Right cardiac atrium (tissue), 5 donors: ENCODE results near the gene SMARCB1. TPM values are rescaled to one million over a fixed set of nuclear protein-coding genes. Genes with fewer than 3 reads are reported as not detected.
A peak's percentile ranks its signal among the peaks of the same experiment; 100 is the strongest.

ENCODE experiments used
- ATAC-seq, 2 donors: fragments of 200-7000 bp; cut with Tn5 transposase; one replicate each; pipeline versions ENCODE4 v1.8.0 to v1.9.1; 2020; ENCODE audit warnings: moderate library complexity in 2 of 2, mild to moderate bottlenecking in 1 of 2
- DNase-seq, 3 donors: peaks; one replicate each; pipeline ENCODE4 v3.0.0-alpha.2; 2020
- H3K27ac ChIP-seq: one replicate; pipeline ENCODE4 v1.5.1; 2013; ENCODE audit warnings: mild to moderate bottlenecking, low read length, control low read depth, moderate library complexity
- H3K27me3 ChIP-seq: one replicate; pipeline ENCODE4 v1.6.1; 2013; ENCODE audit not compliant: control insufficient read depth, insufficient read depth
- H3K4me1 ChIP-seq: one replicate; pipeline ENCODE4 v1.6.1; 2013; ENCODE audit warnings: low read length; ENCODE audit not compliant: control insufficient read depth, insufficient read depth
- H3K4me3 ChIP-seq: one replicate; pipeline ENCODE4 v1.5.1; 2013; ENCODE audit warnings: low read length, control low read depth
- H3K9me3 ChIP-seq: one replicate; pipeline ENCODE4 v1.6.1; 2013; ENCODE audit warnings: low read length; ENCODE audit not compliant: control insufficient read depth
- WGBS: extraction: QIAGEN DNeasy Blood & Tissue Kit; methylation state at CpG from one replicate; pipeline ENCODE4 v1.1.7; 2013; 5-methylcytosine and 5-hydroxymethylcytosine counted together
- intact Hi-C, 4 donors: fragments of 100-400 bp; cut with DNase I; formaldehyde crosslinking; loops; one replicate each; pipeline versions ENCODE4 v1.11.0 to v1.14.0; 2022 to 2023
- polyA plus RNA-seq: library from polyadenylated mRNA; stranded (reverse); fragments of 200-250 nt; gene quantifications from one replicate; pipeline ENCODE4 v1.2.3, GENCODE V29; 2013
- total RNA-seq, 4 donors: library from RNA; stranded (reverse); fragmentation: NEBNext Ultra II Directional; extraction: Animal tissue kit (Norgen Biotek cat#: 25700); gene quantifications; one replicate each; pipeline ENCODE4 v1.2.1, GENCODE V29; 2021
- donor health status: healthy with polysubstance abuse.
- donor health status: DM: no; HTN: yes; CAD: no.
- donor health status: DM: no; HTN: no; CAD: no.
- donor health status: DM: no; HTN: yes; CAD: no; lungs with severe emphysema.
- donor health status: DM: yes; HTN: yes; CAD: no.

The SMARCB1 gene
- total and polyA plus RNA-seq, 5 donors = 41.1 to 55.9 (median 49.0) TPM

DNA sequence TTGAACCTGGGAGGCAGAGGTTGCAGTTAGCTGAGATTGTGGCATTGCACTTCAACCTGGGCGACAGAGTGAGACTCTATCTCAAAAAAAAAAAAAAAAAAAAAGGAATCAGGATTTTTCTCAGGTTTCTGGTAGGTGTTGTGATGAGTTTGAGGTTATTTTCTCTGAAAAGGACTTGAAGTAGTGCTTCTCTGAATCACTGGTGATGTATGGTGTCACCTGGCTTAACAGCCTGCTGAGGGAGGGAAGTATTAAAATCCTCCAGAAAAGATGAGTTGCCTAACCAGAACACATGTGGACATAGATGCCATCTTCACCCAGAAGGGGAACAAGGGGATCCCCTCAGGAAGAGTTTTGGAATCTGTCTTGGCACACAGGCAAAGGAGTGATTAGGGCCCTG, 20.1 kb downstream of the SMARCB1 start:
- DNase-seq = no peak
- Histone ChIP-seq H3K4me1 (peaks cover 2% of the 10 kb centered on the region), H3K9me3 (no peaks in the 10 kb centered on the region), H3K27ac (no peak overlapping the region), H3K27me3 (no peaks in the 10 kb centered on the region), H3K4me3 (no peak overlapping the region)
- no peak for ATAC-seq
- intact Hi-C loops = no loop called here
- 87% methylated on average over 1 of the region's 1 CpG for WGBS

DNA sequence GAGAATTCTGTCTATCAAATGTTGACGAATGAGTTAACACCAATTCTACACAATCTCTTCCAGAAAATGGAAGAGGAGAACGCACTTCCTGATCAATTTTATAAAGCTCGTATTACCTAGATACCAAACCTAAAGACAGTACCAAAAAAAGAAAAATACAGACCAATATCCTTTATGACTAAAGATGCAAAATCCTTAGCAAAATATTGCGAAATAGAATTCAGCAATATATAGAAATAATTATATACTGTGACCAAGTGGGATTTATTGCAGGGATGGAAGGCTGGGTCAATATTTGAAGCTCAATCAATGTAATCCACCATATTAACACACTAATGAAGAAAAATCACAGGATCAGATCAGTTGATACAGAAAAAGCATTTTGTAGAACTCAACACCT, 25.6 kb downstream of the SMARCB1 start:
- H3K27me3 ChIP-seq = no peaks in the 10 kb centered on the region
- no peaks in the 10 kb centered on the region for H3K9me3 ChIP-seq
- 95% methylated on average over 4 of the region's 4 CpGs for WGBS
- no peak overlapping the region for H3K4me3 ChIP-seq
- DNase-seq = no peak
- ATAC-seq = no peak
- H3K4me1 ChIP-seq = no peaks in the 10 kb centered on the region
- intact Hi-C loops = no loop called here
- H3K27ac ChIP-seq = no peak overlapping the region

DNA sequence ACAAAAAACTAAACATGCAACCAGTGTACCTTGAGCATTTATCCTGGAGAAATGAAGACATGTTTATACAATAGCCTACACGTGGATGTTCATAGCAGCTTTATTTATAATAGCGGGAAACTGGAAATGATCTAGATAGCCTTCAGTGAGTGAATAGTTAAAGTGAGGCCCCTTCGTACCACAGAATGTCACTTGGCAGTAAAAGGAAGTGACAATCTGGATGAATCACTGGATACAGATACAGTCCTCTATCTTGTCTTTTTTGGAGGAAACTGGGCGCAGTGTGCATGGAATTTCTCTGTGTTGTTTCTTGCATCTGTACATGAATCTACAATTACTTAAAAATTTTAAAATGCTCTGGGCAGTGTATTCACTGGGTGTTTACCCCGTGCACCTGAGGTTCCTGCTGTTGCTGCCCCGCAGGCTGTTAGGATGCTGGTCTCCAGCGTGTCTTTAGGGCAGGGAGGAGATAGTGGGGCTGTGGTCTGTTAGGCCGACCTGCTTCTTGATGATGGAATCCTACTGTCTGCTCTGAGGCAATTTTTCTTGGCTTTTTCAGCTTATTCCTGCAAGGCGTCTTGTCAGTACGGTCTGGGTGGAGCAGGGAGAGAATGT, 28.9 kb downstream of the SMARCB1 start:
- peak in 1 of 2 donors; percentile 18 for ATAC-seq
- H3K9me3 ChIP-seq = no peaks in the 10 kb centered on the region
- H3K27me3 ChIP-seq = no peaks in the 10 kb centered on the region
- peak overlapping the region; percentile 80 for H3K27ac ChIP-seq
- peak in 1 of 3 donors; percentile 12 for DNase-seq
- intact Hi-C loops = no loop called here
- no peaks in the 10 kb centered on the region for H3K4me1 ChIP-seq
- 66% methylated on average over 10 of the region's 10 CpGs for WGBS
- H3K4me3 ChIP-seq = no peak overlapping the region

DNA sequence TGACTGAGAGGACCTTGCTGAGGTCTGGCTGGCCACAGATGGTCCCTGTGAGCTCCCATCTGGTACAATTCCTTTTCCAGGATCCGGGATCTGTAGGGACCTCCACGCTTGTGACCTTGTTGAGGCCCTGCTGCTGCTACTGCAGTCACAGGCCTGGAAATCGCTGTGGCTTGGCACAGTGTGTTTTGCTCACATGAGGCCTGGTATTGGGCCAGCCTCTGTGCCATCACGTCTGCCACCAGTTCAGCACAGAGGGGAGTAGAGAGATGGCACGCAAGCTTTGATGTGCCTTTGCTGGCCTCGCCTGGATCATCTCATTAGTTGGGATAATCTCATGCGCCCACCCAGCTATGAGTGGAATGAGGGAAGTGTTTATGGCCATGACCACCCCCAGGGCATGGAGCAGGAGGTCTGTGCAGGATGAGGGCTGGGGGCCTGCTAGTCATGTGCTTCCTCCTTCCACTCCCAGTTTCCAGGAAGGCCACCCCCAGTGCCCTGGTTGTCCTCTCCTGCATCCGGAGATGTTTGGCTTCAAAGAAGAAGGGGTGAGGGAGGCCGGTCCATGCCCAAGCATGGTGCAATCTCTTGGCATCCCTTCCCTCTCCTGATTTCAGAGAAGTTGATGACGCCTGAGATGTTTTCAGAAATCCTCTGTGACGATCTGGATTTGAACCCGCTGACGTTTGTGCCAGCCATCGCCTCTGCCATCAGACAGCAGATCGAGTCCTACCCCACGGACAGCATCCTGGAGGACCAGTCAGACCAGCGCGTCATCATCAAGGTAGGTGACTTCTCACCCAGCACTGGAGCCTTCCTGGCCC, 29.6 kb downstream of the SMARCB1 start:
- peak; percentile 80 to 81 for ATAC-seq
- intact Hi-C loops = no loop called here
- no peaks in the 10 kb centered on the region for H3K27me3 ChIP-seq
- H3K27ac ChIP-seq = peak overlapping the region; percentile 80
- H3K4me1 ChIP-seq = no peaks in the 10 kb centered on the region
- WGBS = 73% methylated on average over 18 of the region's 18 CpGs
- H3K9me3 ChIP-seq = no peaks in the 10 kb centered on the region
- no peak overlapping the region for H3K4me3 ChIP-seq
- peak in 2 of 3 donors; percentile 74 to 79 for DNase-seq

DNA sequence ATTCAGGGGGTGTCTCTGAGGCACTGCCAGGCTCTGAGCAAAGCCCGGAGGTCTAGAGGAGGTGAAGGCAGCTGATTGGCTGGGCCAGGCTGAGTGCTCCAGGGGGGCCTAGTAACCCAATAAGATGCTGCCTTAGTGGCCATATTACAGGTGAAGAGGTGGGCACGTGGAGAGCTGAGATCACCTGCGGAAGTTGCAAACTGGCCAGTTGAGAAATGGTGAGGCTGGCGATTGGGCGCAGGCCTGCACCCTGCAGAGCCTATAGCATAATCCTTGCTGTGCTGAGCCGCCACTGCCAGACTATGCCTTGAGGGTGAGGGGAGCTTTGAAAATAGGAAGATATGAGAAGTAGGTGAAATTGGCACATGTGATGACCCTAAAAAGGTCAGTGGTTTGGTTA, 30.4 kb downstream of the SMARCB1 start:
- WGBS = 85% methylated on average over 6 of the region's 6 CpGs
- no peaks in the 10 kb centered on the region for H3K27me3 ChIP-seq
- no peaks in the 10 kb centered on the region for H3K4me1 ChIP-seq
- H3K27ac ChIP-seq = no peak overlapping the region
- H3K9me3 ChIP-seq = no peaks in the 10 kb centered on the region
- H3K4me3 ChIP-seq = no peak overlapping the region
- intact Hi-C loops = no loop called here
- ATAC-seq (no peak), DNase-seq (peak in 1 of 3 donors; percentile 16)

DNA sequence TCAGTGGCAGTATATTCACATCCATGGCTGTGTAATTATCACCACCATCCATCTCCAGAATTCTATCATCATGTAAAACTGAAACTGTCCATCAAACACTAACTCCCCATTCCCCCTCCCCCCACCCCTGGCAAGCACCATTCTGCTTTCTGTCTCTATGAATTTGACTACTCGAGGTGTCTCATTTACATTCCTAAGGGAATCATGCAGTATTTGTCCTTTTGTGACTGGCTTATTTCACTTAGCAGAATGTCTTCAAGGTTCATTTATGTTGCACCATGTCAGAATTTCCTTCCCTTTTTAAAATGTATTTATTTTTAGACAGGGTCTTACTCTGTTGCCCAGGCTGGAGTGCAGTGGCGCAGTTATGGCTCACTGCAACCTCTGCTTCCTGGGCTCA, 31.8 kb downstream of the SMARCB1 start:
- H3K9me3 ChIP-seq = no peaks in the 10 kb centered on the region
- intact Hi-C loops = no loop called here

DNA sequence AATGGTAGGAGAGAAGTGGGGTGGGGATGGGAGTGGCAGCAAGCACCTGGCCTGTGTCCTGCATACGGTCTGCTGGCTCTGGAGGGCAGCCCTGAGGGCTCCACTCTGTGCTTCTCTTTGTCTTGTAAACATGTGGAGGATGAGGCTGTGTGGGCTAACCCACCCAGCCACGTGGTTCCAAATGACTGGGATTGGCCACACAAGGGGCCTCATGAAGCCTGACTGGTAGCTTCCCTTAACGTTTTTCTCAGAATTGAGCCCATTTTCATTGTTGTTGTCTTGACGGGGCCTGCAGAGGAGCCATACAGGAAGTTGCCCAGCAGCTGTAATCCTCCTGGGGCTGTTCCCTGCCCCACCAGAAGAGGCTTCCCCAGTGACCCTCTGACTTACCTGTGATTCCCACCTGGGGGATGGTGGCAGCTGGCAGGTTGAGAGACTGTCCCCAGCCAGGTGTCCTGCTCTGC, 34.0 kb downstream of the SMARCB1 start:
- intact Hi-C loops = no loop called here
- peak in 1 of 3 donors; percentile 10 for DNase-seq
- no peak overlapping the region for H3K27ac ChIP-seq

More for the DNA sequence above, 31.8 kb downstream of the SMARCB1 start:
- WGBS = 92% methylated on average over 2 of the region's 2 CpGs
- H3K4me3 ChIP-seq = no peak overlapping the region
- no peak for ATAC-seq
- no peaks in the 10 kb centered on the region for H3K27me3 ChIP-seq
- no peak for DNase-seq
- no peak overlapping the region for H3K27ac ChIP-seq
- peaks cover 4% of the 10 kb centered on the region for H3K4me1 ChIP-seq

DNA sequence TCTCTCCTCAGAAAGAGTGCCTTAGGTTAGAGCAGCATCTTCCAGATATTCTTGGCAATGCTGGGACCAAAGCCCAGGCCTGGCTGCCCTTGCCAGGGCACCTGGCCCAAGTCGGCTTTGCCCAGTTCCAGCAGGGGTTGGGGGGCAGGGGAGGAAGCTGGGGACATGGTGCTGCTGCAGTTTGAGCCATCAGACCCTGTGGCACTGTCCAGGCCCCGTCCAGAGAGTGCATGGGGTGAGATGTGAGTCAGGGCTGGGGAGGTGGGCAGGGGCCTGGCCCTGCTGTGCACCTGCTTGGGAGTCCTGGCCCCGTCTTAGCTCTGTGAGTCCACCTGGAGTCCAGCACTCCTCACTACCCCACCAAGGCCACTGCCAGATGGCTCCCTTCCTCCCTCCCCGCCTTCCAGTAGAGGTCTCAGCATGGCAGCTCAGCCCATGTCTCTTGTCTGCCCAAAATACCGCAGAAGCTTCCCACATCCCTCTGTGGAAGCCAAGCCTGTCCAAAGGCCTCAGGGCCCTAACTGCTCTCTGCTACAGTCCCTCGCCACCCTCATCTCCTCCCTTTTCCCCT, 35.4 kb downstream of the SMARCB1 start:
- peak overlapping the region; percentile 72 for H3K27ac ChIP-seq
- WGBS = 65% methylated on average over 6 of the region's 6 CpGs
- ATAC-seq (peak in 1 of 2 donors; percentile 25), DNase-seq (peak in 1 of 3 donors; percentile 48)
- intact Hi-C loops = no loop called here
- H3K4me1 ChIP-seq = peaks cover 7% of the 10 kb centered on the region
- H3K4me3 ChIP-seq = no peak overlapping the region
- H3K9me3 ChIP-seq = no peaks in the 10 kb centered on the region
- H3K27me3 ChIP-seq = no peaks in the 10 kb centered on the region

More for the DNA sequence above, 34.0 kb downstream of the SMARCB1 start:
- no peaks in the 10 kb centered on the region for H3K27me3 ChIP-seq
- no peak for ATAC-seq
- no peak overlapping the region for H3K4me3 ChIP-seq
- peaks cover 7% of the 10 kb centered on the region for H3K4me1 ChIP-seq
- H3K9me3 ChIP-seq = no peaks in the 10 kb centered on the region
- 53% methylated on average over 4 of the region's 4 CpGs for WGBS

DNA sequence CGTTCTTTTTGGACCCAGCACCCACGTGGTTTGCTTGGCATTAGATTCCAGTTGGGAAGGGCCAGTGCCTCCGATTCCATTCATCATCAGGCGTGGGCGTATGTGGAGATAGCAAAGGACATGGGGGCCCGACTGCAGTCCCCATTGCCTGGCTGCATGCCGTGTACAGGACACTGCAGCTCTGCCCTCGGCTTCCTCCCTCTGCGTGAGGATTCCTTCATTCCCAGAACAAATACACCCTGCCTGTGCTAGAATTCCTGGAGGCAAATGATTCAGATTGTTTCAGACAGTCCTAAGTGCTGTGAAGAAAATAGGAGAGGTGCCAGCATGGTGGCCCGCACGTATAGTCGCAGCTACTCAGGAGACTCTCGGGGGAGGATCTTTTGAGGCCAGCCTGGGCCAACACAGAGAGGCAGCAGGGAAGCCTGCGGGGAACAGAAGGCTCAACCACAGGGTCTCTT, 36.6 kb downstream of the SMARCB1 start:
- H3K27ac ChIP-seq = peak overlapping the region; percentile 88
- H3K4me3 ChIP-seq = no peak overlapping the region
- no peaks in the 10 kb centered on the region for H3K9me3 ChIP-seq
- H3K27me3 ChIP-seq = no peaks in the 10 kb centered on the region
- WGBS = 39% methylated on average over 14 of the region's 14 CpGs
- H3K4me1 ChIP-seq = peaks cover 7% of the 10 kb centered on the region
- intact Hi-C loops = no loop called here
- ATAC-seq (peak; percentile 54), DNase-seq (peak in 2 of 3 donors; percentile 74 to 76)

DNA sequence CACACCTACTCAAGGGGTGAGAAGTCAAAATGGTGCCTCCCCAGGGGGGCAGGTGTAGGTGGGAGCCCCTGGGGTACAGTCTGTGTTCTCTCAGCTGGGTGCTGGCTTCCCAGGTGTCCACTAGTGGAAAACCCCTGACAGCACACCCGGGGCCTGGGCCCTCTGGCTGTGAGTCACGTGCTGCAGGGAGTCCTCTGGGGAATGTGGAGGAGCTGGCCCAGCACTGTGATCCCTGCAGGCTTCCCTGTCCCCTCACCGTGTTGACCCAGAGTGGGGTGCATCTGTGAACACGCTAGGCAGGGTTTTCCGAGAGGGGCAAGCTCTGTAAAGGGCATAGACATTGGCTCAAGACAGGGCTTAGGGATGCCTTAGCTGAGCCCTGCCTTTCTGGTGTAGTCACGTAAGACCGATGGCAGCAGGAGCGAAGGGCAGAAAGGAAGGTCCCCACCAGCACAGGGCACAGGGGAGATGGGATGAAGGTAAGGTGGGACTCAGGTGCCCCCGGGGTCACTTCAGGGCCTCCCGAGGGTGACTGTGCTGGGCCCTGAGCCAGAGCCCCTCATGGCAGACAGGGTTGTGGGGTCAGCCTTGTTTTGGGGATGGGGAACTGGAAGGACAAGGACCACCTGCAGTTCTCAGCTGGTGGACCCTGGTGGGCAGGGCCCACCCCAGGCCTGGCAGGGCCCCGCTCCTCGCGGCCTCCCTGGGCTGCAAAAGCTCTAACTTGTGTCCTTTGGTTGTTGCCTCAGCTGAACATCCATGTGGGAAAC, 37.9 kb downstream of the SMARCB1 start:
- no peaks in the 10 kb centered on the region for H3K9me3 ChIP-seq
- WGBS = 81% methylated on average over 13 of the region's 13 CpGs
- no peaks in the 10 kb centered on the region for H3K27me3 ChIP-seq
- intact Hi-C loops = no loop called here
- ATAC-seq (no peak), DNase-seq (peak in 1 of 3 donors; percentile 51)
- H3K27ac ChIP-seq = peak overlapping the region; percentile 88
- peaks cover 11% of the 10 kb centered on the region for H3K4me1 ChIP-seq
- H3K4me3 ChIP-seq = no peak overlapping the region
